Psoas muscle (tissue), 8 donors: ENCODE measurements around the gene NEK9. TPM values are rescaled to one million over a fixed set of nuclear protein-coding genes. Genes with fewer than 3 reads are reported as not detected.

Source experiments
- ATAC-seq, 4 donors: fragments of 200-7000 bp; cut with Tn5 transposase; one replicate each; pipeline ENCODE4 v1.9.1; 2020; ENCODE audit warnings: moderate library complexity in 3 of 4, mild to moderate bottlenecking in 2 of 4
- DNase-seq, 2 donors: peaks; one replicate each; pipeline ENCODE4 v3.0.0-alpha.2; 2020
- H3K27ac ChIP-seq: fragments of 200-600 bp; one replicate; pipeline ENCODE4 v1.8.0; 2022
- H3K27me3 ChIP-seq, 3 donors: fragments of 200-600 bp in 1 of 3; one replicate each; pipeline versions ENCODE4 v1.6.1 to v1.8.0; 2013 to 2022; ENCODE audit warnings: low read length in 2 of 3, mild to moderate bottlenecking in 2 of 3, moderate library complexity in 1 of 3; ENCODE audit not compliant: insufficient read depth in 3 of 3
- H3K36me3 ChIP-seq, 2 donors: fragments of 200-600 bp in 1 of 2; one replicate each; pipeline versions ENCODE4 v1.6.1 to v1.8.0; 2013 to 2022; ENCODE audit warnings: low read depth in 1 of 2, mild to moderate bottlenecking in 1 of 2, moderate library complexity in 1 of 2; ENCODE audit not compliant: insufficient read depth in 1 of 2
- H3K4me1 ChIP-seq: fragments of 200-600 bp; one replicate; pipeline ENCODE4 v1.8.0; 2022
- H3K4me3 ChIP-seq: fragments of 200-600 bp; one replicate; pipeline ENCODE4 v1.8.0; 2022; ENCODE audit warnings: mild to moderate bottlenecking
- H3K9me3 ChIP-seq: fragments of 200-600 bp; one replicate; pipeline ENCODE4 v1.8.0; 2022
- CTCF ChIP-seq: fragments of 200-600 bp; IDR thresholded peaks from one replicate; pipeline ENCODE4 v1.8.0; 2022; ENCODE audit warnings: antibody characterized with exemption
- WGBS, 3 donors: extraction: QIAGEN DNeasy Blood & Tissue Kit; methylation state at CpG; one replicate each; pipeline versions ENCODE4 v1.1.6 to v1.1.7; 2013; 5-methylcytosine and 5-hydroxymethylcytosine counted together
- intact Hi-C, 2 donors: fragments of 100-400 bp; cut with DNase I; formaldehyde crosslinking; loops; one replicate each; pipeline versions ENCODE4 v1.11.0 to v1.14.2; 2022
- polyA plus RNA-seq, 3 donors: library from polyadenylated mRNA; stranded (reverse); fragments of 200-250 nt; gene quantifications; one replicate each; pipeline ENCODE4 v1.2.3, GENCODE V29; 2013
- total RNA-seq, 4 donors: library from RNA; stranded (reverse); fragmentation: NEBNext Ultra II Directional in 2 of 4; extraction: Animal tissue kit (Norgen Biotek cat#: 25700) in 2 of 4; gene quantifications; one replicate each; pipeline versions ENCODE4 v1.2.1 to v1.2.4, GENCODE V29; 2021 to 2023
- donor health status: healthy with polysubstance abuse.
- donor health status: DM: no; HTN: no; CAD: no; lungs with moderate emphysema.
- donor health status: Bipolar disorder and iron deficiency.
- donor health status: healthy.
- donor health status: DM: yes; HTN: yes; CAD: no.
- donor health status: DM: no; HTN: no; CAD: no.
- donor health status: DM: no; HTN: no; CAD: no.
- donor health status: DM: yes; HTN: yes; CAD: no.

Gene NEK9
- total and polyA plus RNA-seq, 7 donors: 17.9 to 116 (median 69.1) TPM

DNA sequence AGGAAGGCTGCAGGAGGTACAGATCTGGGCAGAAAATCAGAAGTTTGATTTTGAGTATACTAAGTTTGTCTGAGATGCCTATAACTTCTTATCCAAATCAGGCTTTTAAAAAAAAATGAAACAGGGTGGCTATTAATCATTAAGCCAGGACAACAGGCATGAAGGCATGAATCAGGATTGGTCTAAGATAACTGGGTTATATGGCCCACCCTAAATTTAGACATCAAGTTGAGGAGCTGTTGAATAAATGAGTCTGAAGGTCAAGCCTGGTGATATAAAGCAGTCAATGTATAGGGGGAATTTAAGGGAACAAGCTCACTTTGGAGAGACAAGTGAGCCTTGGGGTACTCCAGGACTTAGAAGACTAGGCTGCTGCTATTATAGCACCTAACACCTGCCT lies 28.6 kb downstream of the NEK9 start:
- H3K9me3 ChIP-seq: no peaks in the 10 kb centered on the region
- no peak for TF ChIP-seq CTCF
- peak overlapping the region; percentile 94 for H3K27ac ChIP-seq
- peaks cover 15% of the 10 kb centered on the region for H3K4me1 ChIP-seq
- H3K36me3 ChIP-seq: peaks cover 0 to 96% of the 10 kb centered on the region in 2 donors
- intact Hi-C loops: no loop called here
- ATAC-seq (peak in 3 of 4 donors; percentile 10 to 25 (median 25)), DNase-seq (no peak)
- H3K27me3 ChIP-seq: no peaks in the 10 kb centered on the region
- H3K4me3 ChIP-seq: peak overlapping the region; percentile 19

GRCh38 chr14:75096959-75097358 lies 29.9 kb downstream of the NEK9 start:
- H3K4me3 ChIP-seq: no peak overlapping the region
- no peaks in the 10 kb centered on the region for H3K9me3 ChIP-seq
- H3K36me3 ChIP-seq: peaks cover 0 to 97% of the 10 kb centered on the region in 2 donors
- peak in 1 of 2 donors; percentile 25 for DNase-seq
- intact Hi-C loops: no loop called here
- WGBS, 3 donors: 48 to 63% (median 61%) methylated on average over 6 of the region's 6 CpGs
- H3K4me1 ChIP-seq: peaks cover 15% of the 10 kb centered on the region
- peak overlapping the region; percentile 94 for H3K27ac ChIP-seq
- peak; percentile 87 to 94 (median 91) for ATAC-seq
- H3K27me3 ChIP-seq: no peaks in the 10 kb centered on the region
- TF ChIP-seq CTCF: no peak

DNA sequence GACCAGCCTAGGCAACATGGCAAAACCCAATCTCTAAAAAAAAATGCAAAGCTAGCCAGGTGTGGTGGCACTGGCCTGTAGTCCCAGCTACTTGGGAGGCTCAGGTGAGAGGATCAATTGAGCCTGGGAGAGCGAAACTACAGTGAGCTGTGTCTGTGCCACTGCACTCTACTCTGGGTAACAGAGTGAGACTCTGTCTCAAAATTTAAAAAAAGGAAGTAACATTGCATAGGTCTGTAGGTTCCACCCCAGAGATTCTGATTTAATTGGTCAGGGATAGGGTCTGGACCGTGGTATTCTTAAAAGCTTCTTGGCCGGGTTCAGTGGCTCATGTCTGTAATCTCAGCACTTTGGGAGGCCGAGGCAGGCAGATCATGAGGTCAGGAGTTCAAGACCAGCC lies 31.2 kb downstream of the NEK9 start:
- TF ChIP-seq CTCF: no peak
- H3K27ac ChIP-seq: peak overlapping the region; percentile 21
- peaks cover 15% of the 10 kb centered on the region for H3K4me1 ChIP-seq
- H3K36me3 ChIP-seq: peaks cover 3 to 97% of the 10 kb centered on the region in 2 donors
- no peaks in the 10 kb centered on the region for H3K9me3 ChIP-seq
- WGBS, 3 donors: 87 to 92% (median 90%) methylated on average over 4 of the region's 4 CpGs
- no peaks in the 10 kb centered on the region for H3K27me3 ChIP-seq
- no peak overlapping the region for H3K4me3 ChIP-seq
- no peak for DNase-seq
- intact Hi-C loops: no loop called here
- ATAC-seq: no peak

- intact Hi-C loops: no loop called here
- peaks cover 15% of the 10 kb centered on the region for H3K4me1 ChIP-seq
- DNase-seq (no peak), ATAC-seq (no peak)
- H3K4me3 ChIP-seq: no peak overlapping the region
- no peaks in the 10 kb centered on the region for H3K27me3 ChIP-seq
- no peak for TF ChIP-seq CTCF
- H3K27ac ChIP-seq: no peak overlapping the region
- WGBS, 3 donors: 83 to 91% (median 84%) methylated on average over 3 of the region's 3 CpGs
- H3K36me3 ChIP-seq: peaks cover 3 to 97% of the 10 kb centered on the region in 2 donors
- H3K9me3 ChIP-seq: no peaks in the 10 kb centered on the region
Measured at GRCh38 chr14:75094896-75095295, 32.0 kb downstream of the NEK9 start.

DNA sequence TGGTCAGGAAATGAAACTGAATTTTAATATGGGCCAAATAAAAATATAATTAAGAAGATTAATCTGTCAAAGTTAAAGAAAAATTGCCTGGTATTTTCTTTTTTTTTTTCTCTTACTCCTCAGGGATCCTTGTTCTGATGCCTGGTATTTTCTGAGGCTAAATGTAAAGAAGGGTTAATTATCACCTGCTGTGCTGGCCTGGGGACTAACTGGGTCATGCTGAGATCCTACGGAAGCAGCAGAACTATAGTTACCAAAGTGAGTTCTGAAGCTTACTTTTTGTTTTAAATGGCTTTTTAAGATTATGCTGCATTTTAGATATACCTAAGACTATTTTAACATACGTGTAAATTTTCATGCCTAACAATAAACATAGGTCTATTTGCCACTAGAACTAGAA lies 34.1 kb downstream of the NEK9 start:
- no peak for DNase-seq
- no peaks in the 10 kb centered on the region for H3K9me3 ChIP-seq
- intact Hi-C loops: loop anchor here in 1 of 2 donors (2.0 kb wide), 1 partner anchor 152 kb away; no protein-coding TSS in a partner anchor
- no peaks in the 10 kb centered on the region for H3K27me3 ChIP-seq
- no peak overlapping the region for H3K27ac ChIP-seq
- H3K4me1 ChIP-seq: peaks cover 6% of the 10 kb centered on the region
- WGBS, 3 donors: 56 to 61% (median 58%) methylated on average over 2 of the region's 2 CpGs
- no peak for ATAC-seq
- no peak overlapping the region for H3K4me3 ChIP-seq
- TF ChIP-seq CTCF: no peak
- peaks cover 3 to 98% of the 10 kb centered on the region in 2 donors for H3K36me3 ChIP-seq
